HG03575 (cell line): ENCODE measurements around the gene TRPT1.

Experiments
- ATAC-seq: cut with Tn5 transposase; IDR thresholded peaks from one replicate; pipeline ENCODE4 v1.9.1; 2021; ENCODE audit not compliant: unreplicated experiment, insufficient number of reproducible peaks, low FRiP score; ENCODE audit errors: extremely low read depth

TRPT1 gene

GRCh38 chr11:64233913-64234586, 8.1 kb upstream of the TRPT1 start, which contains the start of gene VEGFB:
TSS of gene VEGFB (plus strand) at chr11:64234584. CDS start at chr11:64234834, 250 bp downstream.
- no peak for ATAC-seq

- no peak for ATAC-seq
Observed at GRCh38 chr11:64232967-64233315, 7.0 kb upstream of the TRPT1 start.

DNA sequence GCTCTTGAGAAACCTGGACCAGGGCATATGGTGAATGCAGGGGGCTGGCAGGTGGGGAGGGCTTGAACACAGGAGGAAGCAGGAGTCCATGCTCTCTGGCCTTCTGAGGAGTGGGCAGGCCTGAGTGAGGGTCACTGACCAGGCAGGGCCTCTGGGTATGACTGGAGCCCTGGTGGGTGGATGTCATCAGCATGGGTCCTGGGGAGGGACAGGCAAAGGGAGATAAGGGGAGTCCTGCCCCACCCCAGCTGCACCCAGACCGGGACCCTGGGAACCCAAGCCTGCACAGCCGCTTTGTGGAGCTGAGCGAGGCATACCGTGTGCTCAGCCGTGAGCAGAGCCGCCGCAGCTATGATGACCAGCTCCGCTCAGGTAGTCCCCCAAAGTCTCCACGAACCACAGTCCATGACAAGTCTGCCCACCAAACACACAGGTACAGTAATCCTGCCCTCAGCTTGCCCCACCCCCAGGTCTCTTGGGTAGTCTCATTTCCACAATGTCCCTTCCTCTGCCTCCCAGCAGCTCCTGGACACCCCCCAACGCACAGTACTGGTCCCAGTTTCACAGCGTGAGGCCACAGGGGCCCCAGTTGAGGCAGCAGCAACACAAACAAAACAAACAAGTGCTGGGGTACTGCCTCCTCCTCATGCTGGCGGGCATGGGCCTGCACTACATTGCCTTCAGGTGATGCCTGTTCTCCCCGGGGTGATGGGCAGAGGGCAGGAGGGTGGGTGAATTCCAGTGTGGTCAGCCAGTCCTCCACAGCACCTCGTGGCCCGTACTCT, 6.4 kb upstream of the TRPT1 start:
- ATAC-seq: no peak

GRCh38 chr11:64231546-64231945, 5.6 kb upstream of the TRPT1 start:
- no peak for ATAC-seq

- ATAC-seq: no peak
Observed at GRCh38 chr11:64230985-64231365, 5.0 kb upstream of the TRPT1 start.

DNA sequence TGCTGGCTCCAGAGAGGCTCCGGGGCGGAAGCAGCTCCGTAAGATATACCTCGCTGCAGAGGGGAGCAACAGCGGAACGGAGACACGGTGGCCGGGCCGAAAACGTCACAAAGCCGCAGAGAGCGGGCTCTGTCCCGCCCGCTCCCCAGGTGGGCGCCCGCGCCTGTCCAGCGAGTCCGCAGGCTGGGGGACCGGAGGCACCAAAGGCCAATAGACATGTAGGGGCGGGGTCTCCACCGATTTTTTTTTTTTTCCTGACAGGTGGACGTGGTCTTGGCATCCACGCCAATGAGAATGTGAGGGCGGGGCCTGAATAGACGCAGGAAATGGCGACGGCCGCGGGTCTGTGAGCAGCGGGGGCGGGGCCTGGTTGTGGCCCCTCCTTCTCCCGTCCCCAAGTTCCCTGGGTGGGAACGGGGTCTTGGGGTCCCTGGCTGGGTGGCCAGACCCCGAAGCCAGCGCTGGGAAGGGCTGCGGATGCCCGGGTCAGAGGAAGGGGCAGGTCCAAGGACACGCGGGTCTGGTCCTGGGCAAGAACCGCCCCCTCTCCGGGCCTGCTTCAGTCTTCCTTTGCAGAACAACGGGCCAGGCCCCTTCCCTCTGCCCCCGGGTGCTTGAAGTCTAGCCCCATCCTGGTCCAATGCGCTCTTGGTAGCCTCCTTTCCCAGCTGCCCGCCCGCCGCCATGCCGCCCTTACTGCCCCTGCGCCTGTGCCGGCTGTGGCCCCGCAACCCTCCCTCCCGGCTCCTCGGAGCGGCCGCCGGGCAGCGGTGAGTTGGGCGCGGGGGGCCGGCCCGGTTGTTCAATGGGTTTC, 4.4 kb upstream of the TRPT1 start, which contains the start of gene DNAJC4:
TSS of gene DNAJC4 (plus strand) at position 378 of the 814 bp plus-strand sequence. CDS start at position 685, 307 bp downstream.
- ATAC-seq: no peak

- no peak for ATAC-seq
Observed at GRCh38 chr11:64229744-64230170, 3.8 kb upstream of the TRPT1 start.

- no peak for ATAC-seq
Observed at GRCh38 chr11:64229090-64229743, 3.2 kb upstream of the TRPT1 start.

GRCh38 chr11:64227405-64227956, 1.5 kb upstream of the TRPT1 start:
- ATAC-seq: no peak

DNA sequence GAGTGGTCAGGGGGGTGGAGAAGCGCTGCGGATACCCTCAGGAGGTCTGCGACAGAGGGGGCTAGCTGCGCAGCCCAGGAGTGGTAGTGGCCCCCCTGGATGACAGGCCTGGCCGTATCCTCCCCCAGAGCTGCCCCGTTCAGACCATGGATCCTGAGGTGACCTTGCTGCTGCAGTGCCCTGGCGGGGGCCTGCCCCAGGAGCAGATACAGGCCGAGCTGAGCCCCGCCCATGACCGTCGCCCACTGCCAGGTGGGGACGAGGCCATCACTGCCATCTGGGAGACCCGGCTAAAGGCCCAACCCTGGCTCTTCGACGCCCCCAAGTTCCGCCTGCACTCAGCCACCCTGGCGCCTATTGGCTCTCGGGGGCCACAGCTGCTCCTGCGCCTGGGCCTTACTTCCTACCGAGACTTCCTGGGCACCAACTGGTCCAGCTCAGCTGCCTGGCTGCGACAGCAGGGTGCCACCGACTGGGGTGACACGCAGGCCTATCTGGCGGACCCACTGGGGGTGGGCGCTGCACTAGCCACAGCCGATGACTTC, 593 bp upstream of the TRPT1 start:
- no peak for ATAC-seq

DNA sequence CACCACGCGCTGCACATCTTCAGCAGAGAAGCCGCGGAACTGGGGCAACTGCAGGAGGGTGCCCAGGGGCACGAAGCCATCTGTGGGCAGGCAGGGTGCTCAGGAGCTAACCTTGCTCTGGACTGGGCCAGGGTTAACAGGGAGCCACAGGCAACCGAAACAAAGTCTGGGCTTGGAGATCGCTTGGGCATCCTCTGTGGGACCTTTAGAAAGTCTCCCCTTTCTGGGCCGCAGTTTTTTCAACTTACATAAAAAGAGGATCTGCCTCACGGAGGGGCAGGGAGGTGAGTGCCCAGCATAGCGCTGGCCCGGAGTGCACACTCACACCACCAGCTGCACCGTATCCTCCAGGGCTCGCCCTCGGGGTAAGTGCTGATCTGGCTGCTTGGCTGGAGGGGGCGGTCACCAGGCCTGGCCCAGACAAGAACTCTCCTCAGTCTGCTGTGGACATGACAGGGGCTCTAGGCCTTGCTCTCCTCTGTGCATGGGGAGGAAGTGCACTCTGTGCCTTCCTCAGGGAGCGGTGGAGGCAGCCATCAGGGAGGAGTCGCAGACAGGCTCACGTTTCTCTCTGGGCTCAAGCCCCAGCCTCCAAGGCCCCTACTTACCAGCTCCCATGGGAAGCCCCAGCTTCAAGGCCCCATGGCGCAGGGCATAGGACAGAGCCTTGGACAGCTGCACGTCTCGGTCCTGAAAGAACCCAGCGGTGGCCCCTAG, 937 bp downstream of the TRPT1 start:
- no peak for ATAC-seq

- no peak for ATAC-seq
Observed at GRCh38 chr11:64224151-64224890, 1.7 kb downstream of the TRPT1 start.

DNA sequence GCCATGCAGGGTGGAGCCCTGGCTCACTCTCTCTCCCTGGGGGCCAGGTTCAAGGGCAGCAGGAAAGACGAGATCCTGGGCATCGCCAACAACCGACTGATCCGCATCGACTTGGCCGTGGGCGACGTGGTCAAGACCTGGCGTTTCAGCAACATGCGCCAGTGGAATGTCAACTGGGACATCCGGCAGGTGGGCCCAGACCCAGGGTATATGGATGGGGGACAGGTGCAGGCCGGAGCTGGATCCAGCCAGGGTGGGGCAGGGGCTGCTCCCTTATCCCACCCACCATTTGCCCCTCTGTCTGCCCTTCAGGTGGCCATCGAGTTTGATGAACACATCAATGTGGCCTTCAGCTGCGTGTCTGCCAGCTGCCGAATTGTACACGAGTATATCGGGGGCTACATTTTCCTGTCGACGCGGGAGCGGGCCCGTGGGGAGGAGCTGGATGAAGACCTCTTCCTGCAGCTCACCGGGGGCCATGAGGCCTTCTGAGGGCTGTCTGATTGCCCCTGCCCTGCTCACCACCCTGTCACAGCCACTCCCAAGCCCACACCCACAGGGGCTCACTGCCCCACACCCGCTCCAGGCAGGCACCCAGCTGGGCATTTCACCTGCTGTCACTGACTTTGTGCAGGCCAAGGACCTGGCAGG, 2.9 kb downstream of the TRPT1 start:
- no peak for ATAC-seq

GRCh38 chr11:64222651-64223000, 3.4 kb downstream of the TRPT1 start:
- ATAC-seq: no peak

- ATAC-seq: no peak
Observed at GRCh38 chr11:64220798-64221197, 5.2 kb downstream of the TRPT1 start.

DNA sequence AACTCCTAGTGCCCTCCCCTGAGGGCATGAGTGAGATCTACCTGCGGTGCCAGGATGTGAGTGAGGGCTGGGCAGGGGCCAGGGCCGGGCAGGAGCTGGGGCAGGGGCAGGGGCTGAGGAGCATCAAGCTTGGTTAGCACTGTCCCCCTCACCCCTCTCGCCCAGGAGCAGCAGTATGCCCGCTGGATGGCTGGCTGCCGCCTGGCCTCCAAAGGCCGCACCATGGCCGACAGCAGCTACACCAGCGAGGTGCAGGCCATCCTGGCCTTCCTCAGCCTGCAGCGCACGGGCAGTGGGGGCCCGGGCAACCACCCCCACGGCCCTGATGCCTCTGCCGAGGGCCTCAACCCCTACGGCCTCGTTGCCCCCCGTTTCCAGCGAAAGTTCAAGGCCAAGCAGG, 5.7 kb downstream of the TRPT1 start:
- no peak for ATAC-seq

DNA sequence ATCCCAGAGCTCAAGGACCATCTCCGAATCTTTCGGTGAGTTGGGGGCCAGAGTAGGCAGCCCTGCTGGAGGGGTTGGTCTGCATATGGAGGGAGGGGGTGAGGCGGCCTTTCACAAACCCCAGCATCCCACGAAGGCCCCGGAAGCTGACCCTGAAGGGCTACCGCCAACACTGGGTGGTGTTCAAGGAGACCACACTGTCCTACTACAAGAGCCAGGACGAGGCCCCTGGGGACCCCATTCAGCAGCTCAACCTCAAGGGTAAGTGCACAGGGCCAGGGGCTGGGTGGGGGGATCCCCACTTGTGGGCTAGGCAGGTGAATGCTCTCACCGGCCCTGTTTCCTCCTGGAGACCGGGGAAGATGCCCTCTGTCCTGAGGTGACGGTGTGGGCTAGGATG, 6.2 kb downstream of the TRPT1 start:
- no peak for ATAC-seq
